ENCODE results near the gene DAB2IP. TPM values are rescaled to one million over a fixed set of nuclear protein-coding genes. Genes with fewer than 3 reads are reported as not detected.
"Not testable (repeated sequence)": the region's sequence is repeated elsewhere in the genome, so short reads cannot be mapped to it uniquely, and the experiment has no call there.

DAB2IP gene
- total RNA-seq, 1 donor from 2014 or later: 11.9 TPM

DNA sequence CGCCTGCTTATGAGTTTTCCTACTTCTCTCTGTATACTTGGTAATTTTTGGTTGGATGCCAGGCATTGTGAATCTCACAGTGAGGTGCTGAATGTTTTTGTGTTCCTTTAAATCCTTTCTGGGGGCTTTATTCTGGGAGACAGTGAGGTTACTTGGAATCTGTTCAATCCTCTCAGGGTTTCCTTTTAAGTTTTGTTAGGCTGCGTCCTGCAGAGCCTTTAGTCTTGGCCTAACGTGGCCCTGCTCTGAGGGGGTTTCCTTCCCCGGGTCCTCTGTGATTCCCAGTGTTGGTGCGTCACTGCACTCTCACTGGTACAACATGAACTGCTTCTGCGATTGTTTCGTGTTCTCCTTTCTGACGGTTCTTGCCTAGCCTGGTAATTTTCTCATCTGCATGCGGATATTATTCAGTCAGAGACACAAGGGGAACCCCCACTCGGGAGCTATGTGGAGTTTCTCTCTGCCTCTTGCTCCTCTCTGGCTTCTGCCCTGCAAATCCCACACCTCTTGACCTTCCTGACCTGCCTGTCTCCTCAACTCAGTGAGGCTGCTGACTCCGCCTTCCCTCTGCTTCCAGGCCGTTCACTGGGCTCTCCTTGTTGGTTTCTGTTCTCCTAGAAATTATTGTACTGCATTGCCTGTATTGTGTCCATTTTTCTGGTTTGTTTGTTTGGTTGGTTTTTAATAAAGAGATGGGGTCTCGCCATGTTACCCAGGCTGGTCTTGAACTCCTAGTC lies 128.1 kb downstream of the DAB2IP start:
- no peak for DNase-seq

DNA sequence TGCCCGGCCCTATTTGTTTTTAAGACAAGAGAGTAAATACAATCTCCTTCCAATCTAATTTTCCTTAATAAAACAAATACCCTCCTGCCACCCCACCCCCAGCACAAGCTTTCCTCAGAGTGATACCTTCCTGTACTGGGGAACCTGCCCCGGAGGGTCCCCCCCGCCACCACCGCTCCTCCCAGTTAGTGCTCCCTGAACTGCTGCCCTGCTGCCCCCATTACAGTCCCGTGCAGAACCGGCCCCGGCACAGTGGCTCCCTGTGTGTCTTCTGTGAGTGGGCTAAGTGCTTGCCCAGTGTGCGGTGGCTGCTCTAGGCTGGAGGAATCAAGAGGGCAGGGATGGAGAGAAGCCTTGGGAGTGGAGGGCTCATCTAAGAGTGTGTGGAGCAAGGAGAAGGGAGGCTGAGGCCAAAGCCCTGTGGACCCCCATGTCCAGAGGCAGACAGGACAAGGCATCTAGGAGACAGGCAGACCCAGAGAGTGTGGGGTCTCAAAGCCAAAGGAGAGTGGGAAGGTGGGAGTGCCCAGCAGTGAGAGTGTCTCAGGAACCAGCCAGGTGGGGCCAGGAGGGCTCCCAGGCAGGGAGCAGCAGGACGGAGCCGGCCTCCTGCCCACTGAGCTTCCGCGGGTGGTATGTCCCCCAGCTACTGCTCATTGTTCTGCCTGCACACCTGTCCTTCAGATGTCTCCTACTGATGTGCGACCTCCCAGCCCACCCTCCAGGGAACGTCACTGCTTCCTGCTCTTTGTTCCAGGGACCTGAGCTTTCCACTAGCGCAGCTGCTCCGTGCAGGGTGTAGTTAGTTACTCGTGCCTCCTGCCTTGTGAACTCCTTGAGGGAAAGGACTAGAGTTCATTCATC lies 129.0 kb downstream of the DAB2IP start:
- DNase-seq: no peak

DNA sequence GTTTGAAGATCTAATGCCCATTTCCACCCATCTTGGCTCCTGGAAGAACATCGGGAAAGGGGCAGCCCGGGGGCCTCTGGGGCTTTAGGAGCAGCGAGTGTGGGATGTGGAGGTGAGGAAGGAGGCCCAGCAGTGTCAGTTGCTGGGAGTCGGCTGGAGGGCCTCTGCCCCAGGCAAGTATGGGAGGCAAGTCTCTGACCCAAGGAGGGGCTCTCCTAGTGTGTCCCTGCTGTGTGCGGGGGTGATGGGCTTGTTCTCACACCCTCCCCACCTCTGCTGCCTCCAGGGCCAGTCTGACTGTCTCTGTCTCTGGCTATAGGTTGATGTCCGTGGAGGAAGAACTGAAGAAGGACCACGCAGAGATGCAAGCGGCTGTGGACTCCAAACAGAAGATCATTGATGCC lies 129.7 kb downstream of the DAB2IP start:
- DNase-seq: no peak

DNA sequence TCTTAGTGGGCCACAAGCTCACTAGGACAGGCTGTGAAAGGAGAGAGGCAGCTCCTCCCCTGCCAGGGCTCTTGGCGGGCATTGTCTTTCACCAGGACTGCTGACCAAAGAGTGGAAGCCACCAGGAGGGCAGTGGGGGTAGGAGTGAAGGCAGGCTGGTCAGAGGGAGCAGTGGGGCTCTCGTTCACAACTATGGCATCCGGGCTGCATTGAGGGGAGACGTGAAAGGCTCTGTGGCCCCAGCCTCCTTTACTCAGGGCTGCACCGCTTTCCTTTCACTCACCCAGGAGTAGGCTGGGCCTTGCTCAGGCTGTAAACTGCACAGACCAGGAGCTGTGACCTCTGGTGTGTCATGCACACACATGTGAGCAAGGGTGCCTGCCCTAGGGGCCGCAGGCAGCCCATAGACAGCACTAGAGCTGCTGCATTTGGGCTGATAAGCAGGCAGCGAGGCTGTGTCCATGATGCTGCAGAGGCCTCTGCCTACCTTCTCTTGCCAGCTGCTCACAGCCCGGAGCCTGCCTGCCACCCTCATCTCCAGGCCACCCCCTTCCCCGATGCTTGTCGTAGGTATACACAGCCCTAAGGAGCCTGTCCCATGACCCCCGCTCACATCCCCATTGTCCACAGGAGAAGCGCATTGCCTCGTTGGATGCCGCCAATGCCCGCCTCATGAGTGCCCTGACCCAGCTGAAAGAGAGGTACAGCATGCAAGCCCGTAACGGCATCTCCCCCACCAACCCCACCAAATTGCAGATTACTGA lies 130.4 kb downstream of the DAB2IP start:
- DNase-seq: no peak

DNA sequence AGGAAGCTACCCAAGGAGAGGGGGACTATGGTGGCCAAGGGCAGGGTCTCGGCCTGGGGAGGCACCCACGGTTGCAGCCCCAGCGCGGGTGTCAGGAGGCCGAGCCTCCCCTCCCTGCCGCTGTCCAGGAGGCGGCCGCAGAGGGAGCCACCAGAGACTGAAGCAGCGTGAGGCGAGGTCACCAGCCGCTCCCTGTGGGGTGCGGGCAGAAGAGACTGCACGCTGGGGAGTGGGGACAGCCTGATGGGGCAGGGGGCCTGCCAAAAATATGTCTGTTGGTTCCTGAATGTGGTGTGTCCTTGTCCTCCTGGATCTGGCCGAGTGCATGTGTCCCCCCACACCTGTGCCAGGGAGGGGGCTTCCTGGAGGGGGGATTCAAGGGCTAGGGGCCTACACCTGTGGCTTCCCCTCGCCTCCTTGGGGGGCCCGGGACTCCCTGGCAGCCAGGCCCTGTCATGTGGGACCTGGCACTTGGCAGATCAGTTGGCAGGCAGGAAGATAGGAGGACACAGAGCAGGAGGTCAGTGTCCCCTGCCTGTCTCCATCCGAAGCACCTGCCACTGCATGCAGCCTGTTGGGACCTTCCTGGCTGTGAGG lies 131.2 kb downstream of the DAB2IP start:
- DNase-seq: no peak

DNA sequence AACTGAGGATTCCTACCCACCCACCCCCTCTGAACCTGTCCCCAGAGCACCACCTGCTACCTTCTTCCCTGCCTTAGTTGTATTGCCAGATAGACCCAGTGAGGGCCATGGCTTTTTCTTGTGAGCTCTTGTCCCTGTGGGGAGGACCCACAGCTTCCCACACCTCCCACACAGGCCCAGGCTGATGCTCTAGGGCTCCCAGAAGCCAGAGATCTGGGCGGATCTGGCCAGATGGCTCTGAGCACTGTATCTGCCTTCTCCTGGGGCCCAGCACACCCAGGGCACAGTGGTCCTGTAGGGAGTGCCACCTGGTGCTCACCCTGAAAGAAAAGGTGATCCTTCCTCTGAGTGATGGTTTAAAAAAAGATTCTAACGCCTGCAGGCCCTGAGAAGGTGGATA lies 131.7 kb downstream of the DAB2IP start:
- no peak for DNase-seq

DNA sequence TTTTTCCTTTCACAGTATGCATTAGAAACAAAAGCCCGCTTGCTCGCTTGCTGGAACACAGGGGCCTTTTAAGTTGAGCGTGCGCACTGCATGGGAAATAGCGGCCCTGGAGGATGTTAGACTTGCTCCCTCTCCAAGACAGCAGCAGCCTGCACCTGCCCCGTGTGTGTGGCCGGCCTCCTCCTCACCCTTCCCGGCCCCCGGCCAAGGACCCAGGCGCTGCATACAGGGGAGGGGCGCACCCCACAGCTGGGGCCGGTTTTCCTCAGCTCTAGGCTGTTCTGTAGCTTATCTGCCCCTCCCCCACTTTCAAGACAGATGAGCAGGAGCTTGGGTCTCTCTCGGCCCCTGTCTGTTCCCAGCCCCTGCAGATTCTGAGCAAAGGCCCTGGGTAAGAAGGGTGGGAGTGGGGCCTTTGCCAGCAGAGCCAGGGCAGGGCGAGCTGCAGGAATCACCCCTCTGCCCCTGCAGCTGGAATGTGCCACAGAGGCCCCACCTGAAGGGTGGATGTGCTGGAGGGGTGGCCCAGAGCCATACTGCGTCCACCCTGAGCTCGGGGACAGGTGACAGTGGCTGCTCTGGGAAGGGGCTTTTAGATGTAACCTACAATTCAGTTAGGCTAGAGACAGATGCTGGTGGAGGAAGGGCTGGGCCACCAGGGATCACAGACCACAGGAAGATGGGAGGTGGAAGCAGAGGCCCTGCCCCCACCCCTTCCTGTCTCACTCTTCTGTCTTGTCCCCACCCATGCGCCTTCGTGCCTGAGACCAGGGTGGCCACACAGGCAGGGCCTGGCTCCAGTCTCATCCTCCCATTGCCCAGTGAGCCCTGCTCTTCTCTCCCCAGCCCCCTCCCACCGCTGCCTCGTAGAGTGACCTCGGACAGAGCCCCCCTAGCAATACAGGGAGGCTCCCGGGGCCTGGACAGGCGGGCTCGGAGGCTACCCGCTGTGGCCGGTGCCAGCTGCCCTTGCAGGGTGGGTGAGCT lies 132.4 kb downstream of the DAB2IP start:
- DNase-seq: no peak

DNA sequence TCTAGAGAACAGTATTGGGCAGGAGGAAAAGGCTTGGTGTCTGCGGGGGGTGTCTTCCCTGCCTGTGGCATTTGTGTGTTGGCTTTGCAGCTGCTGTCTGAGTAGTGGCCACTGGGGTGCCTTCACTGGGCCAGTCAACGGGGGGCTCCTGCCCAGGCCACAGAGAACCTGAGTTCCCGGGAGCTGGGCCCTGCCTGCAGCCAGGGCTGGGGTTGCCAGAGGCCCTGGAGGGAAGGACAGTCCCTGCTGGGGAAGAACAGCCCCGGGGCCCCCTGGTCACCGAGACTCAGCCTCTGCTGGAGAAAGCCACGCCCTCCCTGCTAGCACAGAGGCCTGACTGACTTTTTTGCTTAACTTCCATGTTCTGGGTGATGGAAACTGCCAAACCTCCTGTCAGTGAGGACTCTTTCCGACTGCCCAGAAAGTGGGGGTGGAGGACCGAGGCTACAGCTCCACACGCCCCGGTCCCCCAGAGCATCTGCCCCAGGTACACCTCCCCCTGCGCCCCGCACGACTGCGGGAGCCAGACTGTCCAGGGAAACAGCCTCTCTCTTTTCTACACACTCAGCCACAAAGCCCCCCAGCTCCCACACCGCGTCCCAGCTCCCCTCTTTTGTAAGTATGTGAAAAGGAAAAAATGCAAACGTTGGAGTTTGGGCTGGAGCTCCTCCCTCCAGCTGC lies 133.4 kb downstream of the DAB2IP start:
- no peak for DNase-seq

DNA sequence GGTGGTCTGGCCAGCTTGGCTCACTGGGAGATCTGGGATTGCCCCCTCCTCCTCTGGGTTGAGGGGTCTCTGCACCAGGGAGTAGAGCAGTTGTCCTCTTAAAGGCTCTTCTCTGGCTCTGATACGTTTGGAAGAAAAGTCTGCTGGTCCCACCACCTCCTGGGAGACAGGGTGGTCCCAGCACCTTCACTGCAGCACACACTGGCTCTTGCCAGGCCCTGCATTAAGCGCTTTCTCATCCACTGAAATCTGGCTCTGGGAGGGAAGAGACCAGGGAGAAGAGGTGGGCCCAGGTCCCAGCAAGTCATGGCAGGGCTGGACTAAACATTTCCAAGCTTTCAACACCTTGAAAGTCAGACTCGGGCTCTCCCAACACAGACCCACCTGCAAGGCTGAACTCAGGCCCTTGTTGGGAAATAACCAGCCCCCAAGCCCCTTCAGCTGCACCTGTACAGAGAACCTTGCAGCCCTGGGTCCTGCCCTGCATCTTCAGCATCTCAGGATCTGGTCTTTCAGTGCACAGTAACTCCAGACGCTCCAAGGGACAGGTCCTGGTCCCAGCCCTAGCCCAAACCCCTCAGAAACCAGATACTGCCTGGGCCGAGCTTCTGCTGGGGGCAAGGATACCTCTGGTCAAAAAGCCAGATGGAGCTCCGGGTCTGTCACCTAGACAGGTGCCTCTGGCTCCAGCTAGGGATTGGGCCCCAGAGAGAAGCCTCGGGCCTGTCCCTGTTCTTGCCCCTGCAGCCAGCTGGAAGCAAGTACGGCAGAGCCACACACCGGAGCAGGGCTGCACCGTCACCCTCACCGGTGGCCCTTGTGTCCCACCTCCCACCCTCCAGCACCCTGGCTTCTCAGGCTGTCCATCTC lies 134.5 kb downstream of the DAB2IP start:
- DNase-seq: no peak

DNA sequence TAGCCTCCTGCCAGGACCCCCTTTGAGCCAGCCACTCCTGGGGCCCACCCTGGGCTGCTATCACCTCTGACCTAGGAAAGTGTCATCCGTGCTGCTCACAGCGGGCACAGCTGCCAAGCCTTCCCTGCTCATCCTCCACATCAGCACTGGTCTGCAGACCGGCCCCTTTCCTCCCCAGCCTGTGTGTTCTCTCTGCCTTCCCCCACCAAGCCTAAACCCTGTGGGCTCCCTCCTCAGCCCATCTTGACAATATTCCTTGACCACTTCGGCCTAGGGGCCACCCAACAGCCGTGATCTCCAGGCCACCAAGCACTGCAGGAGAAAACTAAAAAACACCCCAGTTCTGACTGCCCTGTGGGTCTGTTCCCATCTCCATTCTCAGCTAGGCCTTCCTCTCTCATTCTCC lies 135.1 kb downstream of the DAB2IP start:
- no peak for DNase-seq

DNA sequence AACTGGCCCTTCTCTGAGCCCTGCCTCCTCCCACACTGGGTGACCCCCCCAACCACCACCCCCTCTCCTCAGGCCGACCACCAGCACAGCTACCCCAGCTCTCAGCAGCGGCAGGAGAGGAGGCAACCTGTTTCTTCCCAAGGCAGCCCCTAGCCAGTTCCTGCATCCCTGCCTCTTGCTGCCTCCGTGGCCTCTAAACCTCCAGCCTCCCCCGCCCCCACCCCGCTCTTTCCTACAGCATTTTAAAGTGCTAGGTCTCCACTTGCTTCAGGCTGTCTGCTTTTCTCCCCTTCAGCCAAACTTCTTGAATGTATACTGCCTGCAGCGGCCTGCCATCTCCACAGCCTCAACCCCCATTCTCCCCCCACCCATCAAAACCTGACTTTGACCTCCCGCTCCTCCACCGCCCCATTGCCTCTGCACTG lies 135.6 kb downstream of the DAB2IP start:
- no peak for DNase-seq

DNA sequence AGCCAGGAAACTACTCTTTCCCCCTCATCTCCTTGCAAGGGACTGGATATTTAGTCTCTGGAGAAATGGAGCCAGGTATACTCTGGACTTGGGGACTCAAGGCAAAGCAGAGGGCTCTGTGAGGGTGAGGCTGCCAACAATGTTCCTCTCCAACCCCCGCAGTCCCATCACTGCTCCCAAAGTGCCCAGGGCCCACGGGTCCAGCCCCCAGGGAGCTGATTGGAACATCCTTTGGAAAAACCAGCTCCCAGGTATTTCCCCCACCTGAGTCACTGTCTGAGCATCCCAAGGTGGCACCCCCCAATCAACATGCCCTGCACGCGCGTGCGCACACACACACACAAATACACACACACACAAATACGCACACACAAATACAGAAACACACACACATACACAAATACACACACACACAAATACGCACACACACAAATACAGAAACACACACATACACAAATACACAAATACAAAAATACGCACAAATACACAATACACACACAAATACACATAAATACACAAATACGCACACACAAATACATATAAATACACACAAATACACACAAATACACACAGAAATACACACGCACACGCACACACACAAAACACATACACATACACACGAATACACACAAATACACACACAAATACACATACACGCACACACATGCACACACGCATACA lies 137.4 kb downstream of the DAB2IP start:
- no peak for DNase-seq

DNA sequence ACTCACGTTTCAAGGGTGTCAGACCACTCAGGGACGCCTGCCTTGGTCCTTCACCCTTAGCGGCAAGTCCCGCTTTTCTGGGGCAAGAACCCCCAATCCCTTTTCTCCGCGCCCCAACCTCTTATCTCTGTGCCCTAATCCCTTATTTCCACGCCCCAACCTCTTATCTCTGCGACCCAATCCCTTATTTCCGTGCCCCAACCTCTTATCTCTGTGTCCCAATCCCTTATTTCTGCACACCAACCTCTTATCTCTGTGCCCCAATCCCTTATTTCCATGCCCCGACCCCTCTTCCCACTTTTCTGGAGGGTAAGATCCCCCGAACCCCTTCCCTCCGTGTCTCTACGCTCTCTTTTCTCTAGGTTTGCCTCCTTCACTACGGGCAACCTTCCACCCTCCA lies 139.4 kb downstream of the DAB2IP start:
- DNase-seq: no peak

DNA sequence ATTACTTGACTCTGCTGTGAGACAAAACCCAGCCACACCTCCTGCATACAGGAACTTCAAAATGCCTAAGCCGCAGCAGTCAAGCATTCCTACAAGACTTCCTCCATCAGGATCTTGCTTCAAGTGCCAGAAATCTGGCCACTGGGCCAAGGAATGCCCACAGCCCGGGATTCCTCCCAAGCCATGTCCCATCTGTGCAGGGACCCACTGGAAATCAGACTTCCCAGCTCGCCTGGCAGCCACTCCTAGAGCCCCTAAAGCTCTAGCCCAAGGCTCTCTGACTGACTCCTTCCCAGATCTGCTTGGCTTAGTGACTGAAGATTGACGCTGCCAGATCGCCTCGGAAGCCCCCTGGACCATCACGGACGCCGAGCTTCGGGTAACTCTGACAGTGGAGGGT lies 141.0 kb downstream of the DAB2IP start:
- not testable (repeated sequence) for DNase-seq

DNA sequence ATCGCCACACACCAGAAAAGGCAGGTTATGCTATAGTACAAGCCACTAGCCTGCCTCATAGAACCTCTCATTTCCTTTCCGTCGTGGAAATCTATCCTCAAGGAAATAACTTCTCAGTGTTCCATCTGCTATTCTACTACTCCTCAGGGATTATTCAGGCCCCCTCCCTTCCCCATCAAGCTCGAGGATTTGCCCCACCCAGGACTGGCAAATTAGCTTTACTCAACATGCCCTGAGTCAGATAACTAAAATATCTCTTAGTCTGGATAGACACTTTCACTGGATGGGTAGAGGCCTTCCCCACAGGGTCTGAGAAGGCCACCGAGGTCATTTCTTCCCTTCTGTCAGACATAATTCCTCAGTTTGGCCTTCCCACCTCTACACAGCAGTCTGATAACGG lies 142.9 kb downstream of the DAB2IP start:
- DNase-seq: not testable (repeated sequence)

DNA sequence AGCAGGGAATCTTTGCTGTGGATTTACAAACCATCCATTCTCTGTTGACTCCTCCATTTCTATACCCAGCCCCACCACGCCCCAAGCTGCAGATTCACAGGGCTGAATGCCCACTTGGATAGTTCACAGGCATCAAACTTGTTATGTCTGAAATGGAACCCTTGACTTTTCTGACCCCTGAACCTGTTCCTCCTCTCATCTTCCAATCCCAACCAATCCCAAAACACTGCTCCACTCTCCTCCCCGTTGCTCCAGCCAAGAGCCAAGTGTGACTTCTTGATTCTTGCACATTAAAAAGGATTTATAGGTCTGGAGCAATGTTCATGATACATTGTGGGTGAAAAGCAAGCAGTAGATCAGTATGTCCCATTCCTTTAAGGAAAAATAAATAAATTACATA lies 145.6 kb downstream of the DAB2IP start:
- no peak for DNase-seq

DNA sequence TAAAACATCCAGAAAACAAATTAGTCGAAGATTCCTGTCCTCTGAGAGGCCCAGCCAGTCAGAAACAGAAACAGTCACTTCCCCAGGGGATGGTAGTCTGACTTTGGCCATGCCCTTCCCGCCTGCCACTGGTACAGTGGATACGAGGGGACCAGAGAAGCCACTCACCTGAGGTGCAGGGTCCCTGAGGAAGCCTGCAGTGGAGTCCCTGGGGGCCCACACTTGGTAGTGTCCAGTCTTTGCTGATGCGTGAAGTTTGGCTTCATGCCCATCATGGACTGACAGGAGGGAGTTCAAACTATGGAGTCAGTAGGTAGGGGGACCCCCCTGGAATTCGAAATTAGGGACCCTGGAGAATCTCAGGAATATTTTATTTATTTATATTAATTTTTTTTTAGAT lies 147.5 kb downstream of the DAB2IP start:
- no peak for DNase-seq

DNA sequence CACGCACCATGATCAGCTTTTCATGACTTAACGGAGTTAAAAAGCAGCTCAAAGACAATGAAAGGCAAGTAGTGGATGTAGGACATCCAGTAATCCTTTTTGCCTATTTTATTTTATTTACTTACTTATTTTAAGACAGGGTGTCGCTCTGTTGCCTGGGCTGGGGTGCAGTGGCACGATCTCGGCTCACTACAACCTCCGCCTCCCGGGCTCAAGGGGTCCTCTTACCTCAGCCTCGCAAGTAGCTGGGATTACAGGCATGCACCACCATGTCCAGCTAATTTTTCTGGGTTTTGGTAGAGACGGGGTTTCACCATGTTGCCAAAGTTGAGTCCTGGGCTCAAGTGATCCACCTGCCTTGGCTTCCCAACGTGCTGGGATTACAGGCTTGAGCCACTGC lies 148.9 kb downstream of the DAB2IP start:
- DNase-seq: no peak

DNA sequence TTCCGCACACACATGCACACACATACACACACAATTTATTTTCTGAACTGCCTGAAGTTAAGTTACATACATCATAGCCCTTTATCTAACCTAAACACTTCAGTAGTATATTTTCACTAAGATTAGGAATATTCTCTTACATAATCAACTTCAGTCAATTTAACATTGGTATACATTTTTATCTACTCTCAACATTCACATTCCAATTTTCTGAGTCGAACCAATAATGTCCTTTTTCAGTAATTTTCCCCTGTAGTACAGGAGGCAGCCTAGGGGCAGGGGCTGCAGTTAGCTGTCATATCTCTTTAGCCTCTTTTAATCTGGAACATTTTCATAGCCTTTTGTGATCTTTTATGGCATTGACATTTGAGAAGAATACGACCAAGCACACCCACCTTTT lies 150.1 kb downstream of the DAB2IP start:
- no peak for DNase-seq

All from occipital lobe (tissue), 2 donors.